GM18526 (cell line): ENCODE measurements around the gene OVCA2.

Source experiments
- POLR2A ChIP-seq: IDR thresholded peaks from 3 replicates; pipeline ENCODE4 v1.6.1; 2011; ENCODE audit not compliant: insufficient read length; ENCODE audit errors: extremely low read depth

The OVCA2 gene

DNA sequence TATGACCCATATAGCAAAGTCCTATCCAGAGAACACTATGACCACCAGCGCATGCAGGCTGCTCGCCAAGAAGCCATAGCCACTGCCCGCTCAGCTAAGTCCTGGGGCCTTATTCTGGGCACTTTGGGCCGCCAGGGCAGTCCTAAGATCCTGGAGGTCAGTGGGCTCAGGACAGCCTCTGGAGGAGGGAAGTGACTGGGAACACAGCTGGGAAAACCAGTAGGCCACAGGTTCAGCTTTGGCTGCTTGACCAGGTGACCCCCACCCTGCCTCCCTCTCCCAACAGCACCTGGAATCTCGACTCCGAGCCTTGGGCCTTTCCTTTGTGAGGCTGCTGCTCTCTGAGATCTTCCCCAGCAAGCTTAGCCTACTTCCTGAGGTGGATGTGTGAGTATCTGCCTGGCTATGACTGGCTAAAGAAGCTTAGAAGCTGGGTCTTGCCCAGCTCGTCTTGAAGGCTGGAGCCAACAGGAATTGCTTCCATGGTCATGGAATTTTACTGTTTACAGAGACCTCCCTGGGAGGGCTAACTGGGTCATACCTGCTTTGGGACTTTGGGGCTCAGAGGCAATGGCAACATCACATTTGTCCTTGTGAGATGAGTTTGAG, 1.5 kb upstream of the OVCA2 start:
- TF ChIP-seq POLR2A: no peak

DNA sequence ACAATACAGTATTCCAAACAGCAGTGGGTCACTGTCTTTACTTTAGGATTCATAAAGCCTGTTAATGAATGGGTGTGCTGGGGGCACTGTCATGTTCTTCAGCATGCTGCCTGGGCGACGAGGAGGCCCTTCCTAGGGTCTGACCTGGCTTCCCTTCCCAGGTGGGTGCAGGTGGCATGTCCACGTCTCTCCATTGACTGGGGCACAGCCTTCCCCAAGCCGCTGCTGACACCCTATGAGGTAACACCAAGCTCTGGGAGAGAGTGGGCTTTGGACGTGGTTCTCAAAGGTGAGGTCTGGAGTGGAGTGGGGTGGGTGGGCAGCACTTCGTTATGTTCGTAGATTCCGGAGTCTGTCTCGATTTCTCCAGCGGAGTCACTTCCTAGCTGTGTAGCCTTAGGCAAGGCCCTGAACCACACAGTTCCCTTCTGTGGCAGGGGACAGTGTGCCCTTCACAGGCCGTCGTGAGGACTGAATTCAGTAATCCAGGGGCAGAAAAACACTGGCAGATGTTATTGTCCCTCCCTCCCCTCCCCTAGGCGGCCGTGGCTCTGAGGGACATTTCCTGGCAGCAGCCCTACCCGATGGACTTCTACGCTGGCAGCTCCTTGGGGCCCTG, 771 bp upstream of the OVCA2 start:
- no peak for TF ChIP-seq POLR2A

DNA sequence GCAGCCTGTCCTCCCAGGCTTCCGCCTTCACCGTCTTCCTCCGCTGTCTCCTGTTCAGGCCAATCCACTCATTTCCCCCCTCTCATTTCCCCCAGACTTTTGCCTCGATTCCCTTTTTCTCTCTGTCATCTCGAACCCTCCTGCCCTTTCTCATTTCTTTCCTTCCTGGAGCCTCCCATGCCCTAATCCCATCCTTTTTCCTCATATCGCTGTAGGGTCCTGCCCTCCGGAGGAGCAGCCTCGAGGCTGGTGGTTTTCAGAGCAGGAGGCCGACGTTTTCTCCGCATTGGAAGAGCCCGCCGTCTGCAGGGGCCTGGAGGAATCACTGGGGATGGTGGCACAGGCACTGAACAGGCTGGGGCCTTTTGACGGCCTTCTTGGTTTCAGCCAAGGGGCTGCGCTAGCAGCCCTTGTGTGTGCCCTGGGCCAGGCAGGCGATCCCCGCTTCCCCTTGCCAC, 597 bp downstream of the OVCA2 start:
- no peak for TF ChIP-seq POLR2A

DNA sequence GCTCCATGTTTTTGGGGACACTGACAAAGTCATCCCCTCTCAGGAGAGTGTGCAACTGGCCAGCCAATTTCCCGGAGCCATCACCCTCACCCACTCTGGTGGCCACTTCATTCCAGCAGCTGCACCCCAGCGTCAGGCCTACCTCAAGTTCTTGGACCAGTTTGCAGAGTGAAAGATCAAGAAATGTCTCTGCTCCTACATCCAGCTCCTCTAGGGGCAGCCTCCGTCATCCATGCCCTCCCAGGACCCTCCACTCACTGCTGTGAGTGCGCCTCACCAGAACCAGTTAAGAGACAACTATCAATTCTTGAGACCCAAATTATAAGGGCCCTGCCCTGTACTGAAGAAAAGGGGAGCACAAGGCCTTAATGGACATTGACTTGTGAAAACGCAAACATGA, 1.1 kb downstream of the OVCA2 start:
- no peak for TF ChIP-seq POLR2A

DNA sequence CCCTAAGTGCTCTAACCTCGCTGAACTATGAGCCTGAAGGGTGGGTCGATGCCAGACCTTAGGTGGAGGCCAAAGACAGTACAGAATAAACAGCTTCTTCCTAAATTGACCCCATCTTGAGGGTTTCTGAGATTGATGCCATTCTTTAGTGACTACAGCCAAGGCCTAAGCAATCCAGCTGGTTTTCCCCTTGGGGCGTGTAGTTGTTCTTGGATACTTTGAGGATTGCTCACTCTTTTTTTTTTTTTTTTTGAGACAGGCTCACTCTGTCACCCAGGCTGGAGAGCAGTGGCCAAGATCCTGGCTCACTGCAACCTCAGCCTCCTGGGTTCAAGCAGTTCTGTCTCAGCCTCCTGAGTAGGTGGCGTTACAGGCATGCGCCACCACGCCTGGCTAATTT, 2.0 kb downstream of the OVCA2 start:
- TF ChIP-seq POLR2A: no peak

DNA sequence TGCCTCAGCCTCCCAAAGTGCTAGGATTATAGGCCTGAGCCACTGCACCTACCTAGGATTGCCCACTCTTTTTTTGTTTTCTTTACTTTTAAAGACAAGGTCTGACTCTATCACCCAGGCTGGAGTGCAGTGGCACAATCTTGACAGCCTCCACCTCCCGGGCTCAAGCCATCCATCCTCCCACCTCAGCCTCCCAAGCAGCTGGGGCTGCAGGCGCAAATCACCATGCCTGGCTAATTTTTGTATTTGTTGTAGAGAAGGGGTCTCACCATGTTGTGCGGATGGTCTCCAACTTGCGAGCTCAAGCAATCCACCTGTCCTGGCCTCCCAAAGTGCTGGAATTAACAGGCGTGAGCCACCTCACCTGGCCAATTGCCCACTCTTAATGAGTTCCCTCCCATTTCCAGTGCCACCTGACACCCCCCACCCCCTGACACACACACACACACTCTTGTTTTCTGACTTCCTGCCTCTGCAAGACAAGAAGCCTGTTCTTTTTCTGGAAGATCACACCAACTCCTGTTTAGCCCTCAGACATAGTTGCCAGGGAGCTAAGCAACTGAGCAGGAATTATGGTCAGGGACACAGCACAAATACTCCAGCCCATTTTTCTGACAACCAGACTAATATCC, 2.6 kb downstream of the OVCA2 start:
- TF ChIP-seq POLR2A: no peak

DNA sequence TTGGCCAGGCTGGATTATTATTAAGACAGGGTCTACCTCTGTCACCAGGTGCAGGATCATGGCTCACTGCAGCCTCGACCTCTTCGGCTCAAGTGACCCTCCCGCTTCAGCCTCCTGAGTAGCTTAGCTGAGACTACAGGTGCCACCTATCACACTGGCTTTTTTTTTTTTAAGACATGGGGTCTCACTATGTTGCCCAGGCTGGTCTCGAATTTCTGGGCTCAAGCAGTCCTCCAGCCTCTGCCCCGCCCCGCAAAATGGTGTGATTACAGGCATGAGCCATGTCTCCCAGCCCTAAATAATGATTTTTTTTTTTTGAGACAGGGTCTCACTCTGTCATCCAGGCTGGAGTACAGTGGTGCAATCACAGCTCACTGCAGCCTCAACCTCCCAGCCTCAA, 5.8 kb downstream of the OVCA2 start:
- TF ChIP-seq POLR2A: no peak

DNA sequence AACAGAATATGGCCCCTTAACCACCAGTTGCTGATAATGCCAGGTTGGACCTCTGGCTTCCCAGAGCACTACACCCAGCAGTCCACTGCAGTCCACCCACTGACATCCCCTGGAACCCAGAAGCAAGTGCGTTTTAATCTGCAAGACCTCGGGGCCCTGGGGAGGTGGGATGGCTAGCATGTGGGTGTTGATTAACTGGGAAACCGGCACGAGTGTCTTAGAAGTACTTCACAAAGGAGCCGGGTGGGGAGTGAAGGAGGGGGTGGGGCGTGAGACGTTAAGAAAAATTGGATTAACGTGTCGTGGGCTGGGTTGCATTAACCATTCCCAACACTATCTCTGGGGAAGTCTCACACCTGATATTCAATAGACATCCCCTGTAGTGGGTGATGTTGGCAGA, 7.0 kb downstream of the OVCA2 start:
- TF ChIP-seq POLR2A: no peak

DNA sequence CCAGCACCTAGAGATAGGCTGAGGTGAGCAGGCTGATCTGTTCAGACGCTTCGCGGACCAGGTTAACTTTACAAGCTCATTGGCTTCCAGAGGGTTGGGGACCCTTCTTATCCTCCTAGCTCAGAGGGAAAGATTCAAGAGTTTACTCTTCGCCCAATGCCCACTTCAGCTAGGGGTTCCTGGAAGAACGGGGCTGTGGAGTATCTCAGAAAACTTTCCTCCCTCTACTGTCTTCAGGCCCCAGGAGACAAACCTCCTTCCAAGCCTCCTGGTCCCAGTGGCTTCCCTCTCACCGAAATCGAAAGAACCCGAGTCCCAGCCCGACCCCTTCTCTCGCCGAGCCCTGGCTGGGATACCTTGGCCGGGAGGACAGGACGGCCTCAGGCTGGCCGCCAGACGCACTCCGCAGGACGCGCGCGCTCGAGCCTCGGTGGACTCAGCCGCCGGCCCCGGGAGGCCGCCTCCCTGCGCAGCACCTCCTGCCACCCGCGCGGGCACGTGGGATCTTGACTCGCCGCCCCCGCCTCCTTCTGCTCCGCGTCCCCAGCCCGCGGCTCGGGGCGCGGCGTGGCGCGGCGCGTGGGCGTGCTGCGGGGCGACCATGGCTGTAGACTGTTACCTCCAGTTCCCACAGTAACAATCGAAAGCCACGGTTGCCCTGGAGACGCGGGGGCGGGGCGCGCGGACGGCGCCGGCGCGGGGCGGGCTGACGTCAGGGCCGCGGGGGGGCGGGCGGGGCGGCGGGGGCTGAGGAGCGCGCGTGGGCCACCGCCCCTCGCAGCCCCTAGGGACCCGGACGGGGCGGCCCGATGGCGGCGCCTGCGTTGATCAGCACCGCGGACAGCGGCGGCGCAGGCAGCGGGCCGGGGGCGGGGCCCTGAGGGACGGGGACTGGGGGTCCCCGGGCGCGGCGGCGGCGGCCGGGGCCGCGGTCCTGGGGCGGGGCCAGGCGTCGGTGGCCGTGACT, 7.8 kb downstream of the OVCA2 start:
- no peak for TF ChIP-seq POLR2A

DNA sequence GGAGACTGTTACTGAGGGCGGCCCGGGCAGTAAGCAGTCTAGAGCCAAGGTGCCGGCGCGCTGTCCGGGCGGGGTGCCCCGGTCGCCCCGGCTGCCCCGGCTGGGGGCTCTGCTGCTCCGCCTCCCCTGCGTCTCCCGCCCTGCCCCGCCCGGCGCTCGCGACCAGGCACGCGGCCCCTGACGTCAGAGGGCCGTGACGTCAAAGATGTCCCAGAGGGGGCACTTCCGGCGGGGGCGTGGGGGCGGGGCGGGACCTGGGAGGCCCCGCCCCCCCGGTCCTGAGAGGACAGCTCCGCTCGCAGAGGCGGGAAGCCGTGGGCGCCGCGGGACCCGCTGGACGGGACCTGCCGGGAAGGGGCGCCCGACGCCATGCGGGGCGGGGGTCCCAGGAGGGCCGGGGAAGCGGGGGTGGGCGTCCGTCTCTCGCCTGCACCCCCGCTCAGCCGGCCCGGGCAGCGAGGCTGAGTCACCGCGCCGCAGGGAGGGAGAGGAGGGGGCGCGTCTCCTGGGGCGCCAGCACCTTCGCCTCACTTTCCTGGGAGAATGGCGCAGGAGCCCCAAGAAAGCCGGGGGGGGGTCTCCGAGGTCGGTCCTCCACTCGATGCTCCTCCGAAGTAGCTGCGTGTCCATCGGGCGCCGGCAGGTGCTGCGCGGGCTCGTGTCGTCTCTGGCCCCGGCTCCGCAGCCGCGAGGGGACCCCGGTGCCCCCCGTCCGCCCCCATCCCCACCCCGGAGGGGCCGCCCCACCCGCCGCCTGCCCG, 8.7 kb downstream of the OVCA2 start:
- TF ChIP-seq POLR2A: no peak

DNA sequence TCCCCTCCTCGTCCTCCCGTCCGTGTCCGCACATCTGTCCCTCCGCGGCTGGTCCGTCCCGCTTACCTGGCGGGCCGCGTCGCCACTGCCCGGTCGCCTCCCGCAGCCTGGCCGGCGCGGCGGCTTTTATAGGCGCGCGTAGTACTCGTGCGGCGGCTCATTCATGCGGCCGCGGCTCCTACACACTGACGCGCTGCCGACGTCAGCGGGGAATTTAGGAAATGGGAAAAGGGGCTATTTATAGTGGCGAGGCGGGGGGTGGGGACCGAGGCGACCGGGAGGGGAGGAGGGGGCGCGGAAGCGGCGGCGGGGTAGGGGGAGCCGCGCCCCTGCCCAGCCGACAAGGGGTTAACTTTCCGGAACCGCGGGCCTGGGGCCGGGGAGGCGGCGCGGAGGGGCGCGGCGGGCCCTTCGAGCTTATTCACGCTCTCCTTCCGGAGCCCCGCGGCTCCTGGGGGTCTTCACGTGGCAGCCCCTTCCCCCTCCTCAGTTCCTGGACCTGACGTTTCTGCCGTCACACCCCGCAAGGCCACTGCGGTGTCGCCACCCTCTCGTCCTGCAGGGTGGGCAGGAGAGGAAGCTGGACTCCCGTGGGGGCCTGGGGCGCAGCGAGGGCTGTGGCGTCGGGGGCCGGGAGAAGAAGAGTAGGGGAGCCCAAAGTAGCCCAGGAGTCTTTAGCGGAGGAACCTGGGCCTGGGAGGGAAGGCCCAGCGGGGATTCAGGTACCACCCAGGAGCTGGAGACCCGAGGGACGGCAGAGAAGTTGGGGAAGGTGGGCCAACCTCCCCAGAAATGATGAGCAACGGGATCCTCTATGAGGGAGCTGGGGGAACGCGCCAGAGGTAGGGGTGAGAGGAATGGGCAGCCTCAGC, 9.5 kb downstream of the OVCA2 start:
- TF ChIP-seq POLR2A: no peak

DNA sequence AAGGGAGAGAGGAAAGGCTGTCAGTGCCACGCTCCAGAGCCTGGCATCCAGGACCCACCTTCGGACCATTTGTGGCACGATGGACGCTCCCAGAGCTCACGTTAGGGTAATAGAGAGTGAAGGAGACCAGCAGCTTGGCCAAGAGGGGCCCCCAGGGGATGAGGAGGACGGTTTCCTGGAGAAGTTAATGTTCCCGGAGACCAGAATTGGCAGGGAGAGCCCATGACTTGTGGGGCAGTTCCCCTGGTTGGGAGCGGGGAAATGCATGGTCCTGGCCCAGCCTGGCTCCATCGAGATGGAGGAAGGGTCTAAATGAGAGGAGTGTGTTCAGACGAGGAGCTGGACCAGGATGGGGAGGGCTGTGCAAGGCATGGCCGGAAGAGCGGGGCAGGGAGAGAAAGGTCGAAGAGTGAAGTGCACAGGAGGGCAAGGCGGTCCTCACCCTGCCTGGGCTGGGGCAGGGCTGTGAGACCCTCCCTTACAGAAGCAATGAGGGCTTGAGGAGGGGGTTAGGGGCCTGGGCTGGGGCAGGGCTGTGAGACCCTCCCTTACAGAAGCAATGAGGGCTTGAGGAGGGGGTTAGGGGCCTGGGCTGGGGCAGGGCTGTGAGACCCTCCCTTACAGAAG, 10.2 kb downstream of the OVCA2 start:
- no peak for TF ChIP-seq POLR2A
